Fibroblast of skin of left biceps (primary cell): ENCODE results near the gene CACNA2D1.
"Not testable (repeated sequence)": the region's sequence is repeated elsewhere in the genome, so short reads cannot be mapped to it uniquely, and the experiment has no call there.

ENCODE experiments used
- DNase-seq, 2 experiments: peaks; one replicate each; pipeline ENCODE4 v3.0.0-alpha.2; 2013; ENCODE audit warnings: low read depth in 2 of 2

Gene CACNA2D1

DNA sequence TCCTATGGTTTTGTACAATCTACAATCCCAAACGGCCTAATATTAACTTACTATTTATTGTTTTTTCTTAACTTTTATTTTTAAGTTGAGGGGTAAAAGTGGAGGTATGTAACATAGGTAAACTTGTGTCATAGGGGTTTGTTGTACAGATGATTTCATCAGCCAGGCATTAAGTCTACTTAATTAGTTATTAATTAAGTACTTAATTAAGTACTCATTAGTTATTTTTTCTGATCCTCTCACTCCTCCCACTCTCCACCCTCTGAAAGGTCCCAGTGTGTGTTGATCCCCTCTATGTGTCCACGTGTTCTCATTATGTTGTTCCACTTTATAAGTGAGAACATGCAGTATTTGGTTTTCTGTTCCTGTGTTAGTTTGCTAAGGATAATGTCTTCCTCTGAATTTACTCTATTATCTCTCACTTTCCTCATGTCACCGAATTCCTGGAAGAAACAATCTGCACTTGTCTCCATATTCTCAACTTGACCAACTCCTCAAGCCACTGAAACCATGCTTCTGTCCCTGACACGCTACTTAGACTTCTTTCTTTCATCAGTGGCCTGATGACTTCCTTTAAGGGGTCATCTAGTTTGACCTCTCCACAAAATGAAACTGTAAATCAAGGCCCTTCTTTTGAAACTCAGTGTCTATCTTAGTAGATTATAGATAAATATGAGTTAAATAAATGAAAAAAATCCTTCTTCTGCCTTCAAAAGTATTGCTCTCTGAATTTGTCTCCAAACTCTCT lies 9.1 kb downstream of the CACNA2D1 start:
- no peak for DNase-seq

DNA sequence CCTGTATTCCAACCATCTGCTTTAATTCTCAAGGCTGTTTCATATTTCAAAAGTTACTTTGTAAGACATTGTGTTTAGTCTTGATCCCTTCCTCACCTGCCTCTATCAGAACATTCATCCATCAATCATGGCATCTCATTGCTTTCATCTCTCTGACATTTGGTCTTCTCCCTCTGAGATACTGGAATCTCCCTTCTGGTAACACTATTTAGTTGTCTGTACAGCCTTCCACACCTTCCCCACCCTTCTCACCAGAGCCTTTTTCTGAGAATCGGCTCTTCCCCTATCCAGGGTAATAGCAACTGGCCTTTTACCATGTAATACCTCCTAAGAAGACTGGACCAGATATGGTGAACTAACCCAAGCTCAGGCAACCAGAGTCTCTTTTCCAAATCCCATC lies 10.1 kb downstream of the CACNA2D1 start:
- DNase-seq: no peak

DNA sequence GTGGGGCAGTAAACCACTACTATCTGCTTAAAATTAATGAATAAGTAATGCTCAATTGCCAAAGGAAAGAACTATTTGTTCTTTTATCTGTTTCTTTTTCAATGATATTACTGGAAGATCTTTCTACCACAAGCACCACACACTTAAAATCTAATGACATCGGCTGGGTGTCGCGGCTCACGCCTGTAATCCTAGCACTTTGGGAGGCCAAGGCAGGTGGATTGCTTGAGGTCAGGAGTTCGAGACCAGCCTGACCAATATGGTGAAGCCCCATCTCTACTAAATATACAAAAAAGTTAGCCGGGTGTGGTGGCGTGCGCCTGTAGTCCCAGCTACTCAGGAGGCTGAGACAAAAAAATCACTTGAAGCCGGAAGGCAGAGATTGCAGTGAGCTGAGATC lies 10.8 kb downstream of the CACNA2D1 start:
- DNase-seq: not testable (repeated sequence)

DNA sequence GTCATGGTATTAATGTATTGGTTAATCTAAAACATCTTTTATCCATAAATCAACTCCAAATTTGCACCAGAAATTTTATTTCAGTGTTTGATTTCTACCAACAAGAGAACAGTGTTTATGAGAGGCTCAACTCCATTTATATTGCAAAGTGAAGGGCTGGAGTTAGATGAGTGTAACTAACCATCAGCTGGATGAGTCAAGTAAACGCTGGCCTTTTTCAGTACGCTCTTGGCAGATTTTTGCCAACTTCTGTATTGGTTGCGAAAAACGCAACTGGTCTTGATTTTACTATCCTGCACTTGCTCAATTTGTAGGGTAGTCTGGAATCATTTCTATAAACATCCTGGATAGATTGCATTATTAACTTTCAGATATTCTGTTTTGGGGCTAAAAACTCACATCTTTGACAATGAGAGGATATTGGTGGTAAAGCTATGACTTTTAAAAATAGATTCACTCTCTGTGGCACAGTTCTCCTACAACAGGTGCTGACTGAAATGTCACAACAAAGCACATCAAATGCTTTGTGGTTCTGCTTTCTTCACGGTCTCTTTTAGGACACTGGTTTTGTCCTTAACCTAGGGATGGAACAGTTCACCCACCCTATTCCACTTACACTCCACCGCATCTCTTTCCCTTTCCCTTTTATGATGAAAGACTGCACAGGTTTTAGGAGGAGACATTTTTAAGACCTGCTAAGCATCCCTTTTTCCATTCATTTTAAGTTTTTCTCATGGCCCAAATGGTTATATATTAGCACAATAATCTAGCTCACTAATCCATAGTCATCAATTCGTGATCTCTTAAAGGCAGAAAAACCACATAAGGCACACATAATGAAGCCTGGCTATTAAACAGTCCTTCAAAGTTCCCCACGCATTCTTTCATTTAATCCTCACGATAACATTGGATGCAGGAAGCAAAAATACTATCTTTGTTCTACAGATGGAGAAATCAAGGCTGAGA lies 12.8 kb downstream of the CACNA2D1 start:
- peak; percentile 63 to 68 for DNase-seq

DNA sequence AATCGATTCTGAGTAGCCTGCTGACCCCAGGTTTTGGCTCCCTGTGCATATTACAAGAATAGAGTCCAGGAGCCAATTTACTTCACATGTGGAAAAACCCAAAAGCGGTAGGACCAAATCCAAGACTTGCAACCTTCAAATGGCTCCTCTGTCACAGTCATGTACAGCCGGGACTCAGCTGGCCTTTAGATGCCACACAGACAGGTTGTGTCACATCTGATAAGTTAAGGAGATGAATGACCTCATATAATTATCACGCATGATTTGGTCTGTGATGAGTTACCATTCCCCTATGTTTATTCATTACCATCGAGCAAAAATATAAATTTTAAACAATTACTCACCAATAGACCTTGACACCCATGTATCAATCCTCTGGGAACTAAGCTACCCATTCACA lies 14.2 kb downstream of the CACNA2D1 start:
- no peak for DNase-seq

DNA sequence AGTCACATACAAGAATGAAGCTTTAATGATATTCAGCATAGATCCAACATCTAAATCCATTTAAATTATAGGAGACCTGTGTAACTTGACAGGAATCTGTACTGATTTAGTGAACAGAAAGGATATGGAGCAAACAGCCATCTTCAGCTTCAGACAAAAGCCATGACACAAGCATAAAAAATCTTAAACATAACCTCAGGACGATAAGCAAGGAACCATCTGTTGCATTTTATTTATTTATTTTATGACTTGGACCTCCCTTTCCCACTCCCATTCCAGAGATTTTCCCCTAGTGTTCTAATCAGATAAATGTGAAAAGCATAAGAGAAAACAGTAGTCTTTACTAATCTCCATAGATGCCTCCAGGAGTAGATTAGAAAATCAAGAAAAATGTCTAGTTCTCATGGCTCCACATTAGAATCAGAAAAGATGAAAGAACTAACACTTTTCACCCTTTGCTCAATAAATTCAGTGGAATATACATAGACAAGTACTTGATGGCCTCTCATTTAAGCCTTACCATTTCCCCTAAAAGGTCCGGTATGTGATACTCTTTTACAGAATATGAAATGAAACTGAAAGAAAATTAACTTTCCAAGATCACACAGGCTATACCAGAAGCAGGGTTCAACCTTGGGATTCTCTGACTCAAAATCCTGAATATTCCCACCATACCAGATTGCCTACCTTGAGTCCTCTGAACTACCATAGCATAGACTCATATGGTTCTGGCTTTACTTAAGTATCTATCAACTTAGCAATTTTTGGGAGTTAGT lies 15.2 kb downstream of the CACNA2D1 start:
- peak; percentile 60 to 68 for DNase-seq

DNA sequence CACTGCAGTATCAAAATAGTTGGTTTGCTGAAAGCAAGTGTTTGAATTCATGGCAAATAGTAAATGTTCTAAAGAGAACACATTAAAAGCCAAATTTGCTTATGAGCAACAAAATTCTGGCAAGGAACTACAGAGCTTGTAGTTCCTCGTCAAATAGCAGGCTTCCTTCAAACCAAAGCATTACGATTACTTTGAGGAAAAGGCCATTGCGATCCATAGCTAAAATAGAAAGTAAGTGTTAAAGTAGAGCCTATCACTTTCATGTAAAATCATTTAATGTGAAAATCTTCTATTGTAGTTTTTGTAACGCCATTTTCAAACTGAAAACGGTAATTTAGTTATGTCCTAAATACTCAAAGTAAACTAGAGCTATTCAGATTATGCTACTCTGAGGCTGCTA lies 20.1 kb downstream of the CACNA2D1 start:
- no peak for DNase-seq

DNA sequence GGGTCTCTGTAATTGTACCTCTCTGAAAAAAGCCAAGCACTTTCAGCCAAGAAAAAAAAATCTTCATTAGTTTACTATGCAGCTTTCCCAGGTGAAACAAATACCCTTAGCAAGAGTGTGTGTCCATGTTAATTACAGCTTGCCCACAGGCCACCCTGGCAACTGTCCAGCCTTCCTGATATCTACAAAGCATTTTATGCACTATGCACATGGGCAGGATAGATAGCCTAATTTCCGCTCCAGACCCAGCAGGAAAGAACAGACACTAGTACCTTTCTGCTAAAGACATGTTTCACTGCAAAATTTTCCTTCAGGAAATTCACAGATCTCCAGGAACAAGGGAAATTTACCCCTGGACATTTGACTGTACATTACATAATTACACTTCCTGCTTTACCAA lies 24.4 kb downstream of the CACNA2D1 start:
- no peak for DNase-seq

DNA sequence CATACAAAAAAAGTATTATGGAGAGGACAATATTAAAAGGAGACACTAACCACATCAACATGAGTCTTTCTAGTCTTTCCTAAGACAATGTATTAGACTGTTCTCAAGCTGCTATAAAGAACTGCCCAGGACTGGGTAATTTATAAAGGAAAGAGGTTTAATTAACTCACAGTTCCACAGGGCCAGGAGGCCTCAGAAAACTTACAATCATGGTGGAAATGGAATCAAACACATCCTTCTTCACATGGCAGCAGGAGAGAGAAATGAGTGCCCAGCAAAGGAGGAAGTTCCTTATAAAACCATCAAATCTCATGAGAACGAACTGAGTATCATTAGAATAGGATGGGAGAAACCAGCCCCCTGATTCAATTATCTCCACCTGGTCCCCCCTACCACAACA lies 25.7 kb downstream of the CACNA2D1 start:
- no peak for DNase-seq

DNA sequence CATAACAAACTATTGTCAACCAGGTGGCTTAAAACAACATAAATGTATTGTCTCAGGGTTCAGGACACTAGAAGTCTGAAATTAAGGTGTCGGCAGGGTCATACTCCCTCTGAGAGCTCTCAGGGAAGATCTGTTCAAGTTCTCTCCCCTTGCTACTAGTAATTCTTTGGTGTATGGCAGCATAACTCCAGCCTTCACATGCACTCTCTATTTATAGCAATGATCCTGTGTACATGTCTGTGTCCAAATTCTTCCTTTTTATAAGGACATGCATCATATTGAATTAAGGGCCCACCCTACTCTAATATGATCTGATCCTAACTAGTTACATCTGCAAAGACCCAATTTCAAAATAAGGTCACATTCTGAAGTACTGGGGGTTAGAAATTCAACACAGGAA lies 27.2 kb downstream of the CACNA2D1 start:
- DNase-seq: no peak

DNA sequence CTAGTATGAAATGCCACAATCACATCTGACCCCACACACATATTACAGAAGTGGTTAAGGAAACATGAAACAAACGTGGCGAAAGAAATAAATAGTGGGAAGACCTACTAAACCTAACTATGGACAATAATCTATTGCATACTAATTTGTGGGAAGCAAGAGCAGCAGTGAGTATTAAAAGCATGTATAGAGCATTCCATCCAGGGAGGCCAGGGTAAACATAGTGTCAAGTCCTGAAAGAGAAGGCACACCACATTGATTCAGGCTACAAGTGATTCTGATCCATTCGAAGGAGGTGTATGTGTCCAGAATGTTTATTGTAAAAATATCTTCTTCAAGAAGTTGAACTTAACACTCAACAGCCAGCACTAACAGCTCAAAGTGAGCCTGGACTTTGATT lies 29.2 kb downstream of the CACNA2D1 start:
- DNase-seq: no peak

DNA sequence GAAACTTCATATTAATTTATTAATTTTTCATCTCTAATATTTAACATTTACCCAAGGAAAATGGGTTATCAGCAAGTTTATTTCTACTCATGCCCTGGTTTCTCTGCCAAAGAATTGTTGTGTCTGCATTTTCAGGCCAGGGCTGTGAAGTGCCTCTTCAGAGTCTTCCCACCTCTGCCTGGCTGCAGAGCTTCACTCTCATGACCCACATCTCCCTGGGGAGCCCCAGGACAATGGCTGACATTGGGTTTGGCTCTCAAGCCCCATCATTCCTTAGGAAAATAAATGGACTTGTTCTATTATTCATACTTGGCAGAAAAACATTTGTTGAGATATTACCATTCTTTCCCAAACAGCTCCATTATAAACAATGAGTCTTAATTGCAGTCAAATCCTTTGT lies 30.3 kb downstream of the CACNA2D1 start:
- no peak for DNase-seq

DNA sequence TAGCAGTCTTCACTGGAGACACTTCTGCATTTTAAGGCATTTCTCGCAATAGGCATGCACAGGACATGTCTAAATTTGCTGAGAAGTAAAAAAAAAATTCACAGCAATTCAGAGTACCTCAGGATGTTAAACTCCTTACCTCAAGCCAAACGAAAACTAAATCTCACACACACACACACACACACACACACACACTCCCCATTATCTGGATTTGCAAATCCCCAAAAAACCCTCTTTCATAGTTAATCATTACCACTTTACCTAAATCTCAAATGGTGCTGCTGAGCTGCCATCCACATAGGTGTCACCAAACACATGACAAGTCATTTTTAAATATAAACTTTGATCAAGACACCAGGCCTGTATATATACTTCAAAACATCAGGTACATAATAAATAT lies 31.8 kb downstream of the CACNA2D1 start:
- DNase-seq: no peak

DNA sequence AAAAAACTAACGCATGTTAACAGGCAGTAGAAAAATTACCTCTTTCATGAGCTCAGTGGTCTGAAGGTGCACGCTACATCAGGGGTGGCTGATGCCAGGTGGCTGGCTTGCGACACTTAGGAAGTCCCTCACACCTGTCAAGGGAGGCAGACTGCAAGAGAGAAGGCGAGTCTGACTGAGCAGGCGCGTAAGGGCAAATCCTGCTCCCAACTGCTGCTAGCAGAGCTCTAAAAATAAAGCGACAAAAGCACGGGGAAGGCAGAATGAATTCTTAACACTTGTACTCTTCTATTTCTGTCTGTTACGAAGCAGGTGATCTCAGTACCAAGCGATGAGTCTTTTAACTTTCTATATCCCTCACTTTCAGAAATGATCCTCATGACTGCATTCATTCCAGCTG lies 33.1 kb downstream of the CACNA2D1 start:
- no peak for DNase-seq

DNA sequence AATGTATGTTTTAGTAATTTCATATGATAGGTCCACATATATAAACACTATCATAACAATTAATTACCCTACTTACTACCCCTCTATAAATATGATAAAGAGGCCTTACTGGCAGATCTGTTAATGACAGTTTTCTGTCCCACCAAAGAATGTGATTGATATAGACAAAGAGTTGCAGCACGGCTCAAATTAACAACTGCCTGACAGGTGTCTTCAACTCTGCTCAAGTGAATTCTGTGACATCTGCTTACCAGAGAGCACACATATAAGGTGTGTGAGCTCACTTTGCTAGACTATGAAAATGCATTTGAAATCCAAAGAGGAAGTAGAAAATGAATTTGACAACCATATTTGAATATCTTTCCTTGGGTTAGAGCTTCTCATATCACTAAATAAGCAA lies 36.6 kb downstream of the CACNA2D1 start:
- DNase-seq: no peak

DNA sequence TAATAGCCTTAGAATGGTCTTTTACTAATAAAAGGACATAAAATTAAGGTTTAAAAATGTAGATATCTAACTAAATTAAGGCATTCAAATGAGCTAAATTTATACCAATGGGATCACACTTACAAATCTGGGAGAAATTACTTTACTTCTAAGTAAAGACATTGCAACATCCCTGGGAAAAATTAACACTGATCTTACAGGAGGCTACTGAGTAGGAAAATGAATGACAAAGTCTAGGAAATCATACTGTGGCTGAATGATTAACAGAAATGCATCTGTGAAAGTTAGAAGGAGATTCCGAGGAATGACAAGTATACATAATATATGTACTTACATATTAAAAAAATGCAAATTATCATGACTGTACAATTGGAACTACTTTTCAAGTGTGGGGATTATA lies 38.3 kb downstream of the CACNA2D1 start:
- DNase-seq: no peak

DNA sequence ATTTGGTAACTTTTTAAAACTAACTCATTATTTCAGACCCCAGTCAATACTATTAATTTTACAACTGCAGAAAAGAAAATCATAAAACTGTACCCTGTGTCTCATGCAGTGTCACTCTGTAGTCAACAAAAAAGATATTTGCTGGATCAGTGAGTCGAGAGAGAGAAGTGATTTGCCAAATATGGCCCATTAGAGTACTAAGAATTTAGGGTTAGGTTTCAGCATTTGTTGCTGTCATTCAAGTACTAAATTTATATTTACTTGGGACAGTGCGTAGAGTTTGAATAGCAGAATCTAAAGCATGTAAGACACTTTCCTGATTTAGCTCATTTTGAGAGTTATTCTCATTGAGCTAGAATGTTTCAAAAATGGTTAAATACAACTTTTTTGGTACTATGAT lies 38.9 kb downstream of the CACNA2D1 start:
- DNase-seq: no peak

DNA sequence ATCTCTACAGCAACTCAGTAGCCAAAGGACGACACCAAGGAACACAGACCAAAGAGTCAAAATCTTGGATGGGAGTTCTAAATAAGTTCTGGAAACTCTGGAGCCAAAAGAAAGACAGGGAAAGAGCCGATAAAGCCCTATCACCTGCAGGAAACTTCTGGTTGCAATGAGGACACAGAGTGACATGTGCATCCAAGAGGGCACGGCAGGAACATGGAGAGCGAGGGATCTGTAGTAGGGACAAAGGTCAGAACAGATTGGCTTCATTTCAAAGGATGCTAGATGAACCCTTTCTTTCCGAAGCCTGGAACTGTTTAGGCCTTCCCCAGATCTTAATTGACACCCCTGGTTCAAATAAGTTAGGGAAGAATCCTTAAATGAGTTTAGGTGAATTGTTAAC lies 39.5 kb downstream of the CACNA2D1 start:
- DNase-seq: no peak

DNA sequence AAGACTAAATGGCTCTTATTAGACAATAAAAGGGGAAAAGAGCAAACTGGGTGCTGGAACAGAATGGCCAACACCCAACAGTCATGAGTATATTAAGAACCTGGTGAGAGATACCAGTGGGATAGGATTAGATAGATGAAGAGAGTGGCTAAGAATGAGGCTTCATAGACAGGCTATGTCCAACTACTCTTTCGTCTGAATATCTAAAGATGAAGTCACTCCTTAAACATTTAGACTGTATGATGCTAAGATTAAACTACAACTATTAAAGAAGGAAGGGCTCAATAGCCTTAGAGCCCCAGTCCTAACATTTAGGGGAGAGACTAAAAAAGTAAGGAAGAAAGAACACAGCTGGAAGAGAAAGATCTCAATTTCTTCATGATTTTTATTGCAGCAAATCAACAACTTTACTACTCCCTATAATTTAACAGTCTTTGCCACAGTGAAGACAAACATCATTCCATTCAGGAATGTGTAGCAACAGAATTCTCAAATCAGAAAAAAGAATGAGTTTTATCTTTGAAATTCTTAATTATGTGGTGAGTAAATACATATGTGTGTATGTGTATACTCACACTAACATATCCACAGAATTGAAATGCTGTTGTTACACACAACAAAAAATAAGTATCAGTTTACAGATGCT lies 45.6 kb downstream of the CACNA2D1 start:
- DNase-seq: no peak

DNA sequence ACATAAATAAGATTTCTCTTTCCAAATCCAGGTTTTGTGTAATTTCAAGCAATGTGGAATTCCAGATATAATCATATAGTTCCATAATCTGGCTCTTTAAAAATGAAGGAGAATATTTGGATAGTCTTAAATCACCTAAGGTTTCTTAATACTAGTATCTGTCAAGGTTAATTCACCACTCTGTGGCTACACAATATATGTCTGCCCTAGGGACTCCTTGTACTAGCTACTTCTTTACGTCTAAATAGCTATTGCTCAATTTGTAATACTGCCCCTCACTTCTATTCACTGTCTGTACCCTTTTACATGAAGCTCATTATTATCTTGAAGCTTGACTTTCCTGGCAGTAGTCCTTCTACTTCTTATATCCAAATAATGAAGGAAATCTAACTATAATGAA lies 47.2 kb downstream of the CACNA2D1 start:
- no peak for DNase-seq

DNA sequence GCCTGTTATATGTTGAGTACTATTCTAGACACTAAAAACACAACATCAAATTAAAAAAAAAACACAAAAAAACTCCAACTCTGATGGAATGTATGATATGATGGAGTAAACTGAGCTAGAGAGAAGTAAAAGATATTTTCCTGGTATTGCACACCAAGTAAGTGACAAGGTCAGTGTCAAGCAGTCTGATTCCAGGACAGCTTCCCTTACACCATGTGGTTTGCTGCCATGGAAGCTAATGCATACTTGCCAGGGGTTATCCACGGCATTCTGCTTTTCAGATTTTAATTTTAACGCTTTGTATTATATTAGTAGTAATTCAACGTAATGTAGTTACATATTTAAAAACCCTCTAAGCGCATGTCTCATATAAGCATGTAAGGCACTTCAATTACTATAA lies 48.4 kb downstream of the CACNA2D1 start:
- no peak for DNase-seq

DNA sequence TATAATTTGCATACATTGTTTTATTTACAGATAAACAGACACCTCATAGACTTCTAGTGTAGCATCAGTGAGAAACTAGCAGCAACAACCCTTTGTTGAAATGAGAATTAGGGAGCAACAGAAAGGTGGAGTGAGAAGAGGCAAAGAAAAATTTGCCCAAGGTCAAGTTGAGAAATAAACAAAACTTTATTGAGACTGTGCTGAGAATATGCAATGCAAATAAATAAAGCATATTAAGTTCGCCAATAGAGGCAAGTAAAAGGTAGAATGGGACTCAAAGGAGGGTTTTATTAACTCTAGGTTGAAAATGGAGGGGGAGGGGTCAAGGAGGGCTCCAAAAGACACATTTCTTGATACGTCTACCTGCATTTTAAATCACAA lies 49.7 kb downstream of the CACNA2D1 start:
- no peak for DNase-seq
